ENCODE data around the gene CPA2. TPM values are rescaled to one million over a fixed set of nuclear protein-coding genes. Genes with fewer than 3 reads are reported as not detected.
"Not testable (repeated sequence)": the region's sequence is repeated elsewhere in the genome, so short reads cannot be mapped to it uniquely, and the experiment has no call there.

The CPA2 gene
- total and polyA plus RNA-seq, 7 donors = 0.92 to 3.0 (median 1.6) TPM; not detected in 4

GRCh38 chr7:130304878-130305277 lies 38.2 kb downstream of the CPA2 start:
- H3K27ac ChIP-seq = no peak overlapping the region
- no peak for TF ChIP-seq CTCF (IDR thresholded peaks at IDR 0.05)
- TF ChIP-seq POLR2AphosphoS5 (IDR thresholded peaks at IDR 0.05) = no peak
- TF ChIP-seq POLR2A (IDR thresholded peaks at IDR 0.05) = no peak
- TF ChIP-seq EP300 (IDR thresholded peaks at IDR 0.05) = no peak
- no peaks in the 10 kb centered on the region for H3K4me1 ChIP-seq
- no peaks in the 10 kb centered on the region for H3K9me3 ChIP-seq
- intact Hi-C loops (cut with DNase I) = no loop called here
- 92 to 95% methylated on average over 3 of the region's 3 CpGs for WGBS, 2 donors
- DNase-seq = no peak
- H3K36me3 ChIP-seq = no peaks in the 10 kb centered on the region
- H3K4me3 ChIP-seq = no peak overlapping the region
- no peaks in the 10 kb centered on the region for H3K27me3 ChIP-seq

GRCh38 chr7:130305433-130306042 lies 38.9 kb downstream of the CPA2 start:
- no peak for TF ChIP-seq POLR2A (IDR thresholded peaks at IDR 0.05)
- no peak for TF ChIP-seq CTCF (IDR thresholded peaks at IDR 0.05)
- TF ChIP-seq EP300 (IDR thresholded peaks at IDR 0.05) = no peak
- no peak for DNase-seq
- no peaks in the 10 kb centered on the region for H3K27me3 ChIP-seq
- H3K4me3 ChIP-seq = no peak overlapping the region
- intact Hi-C loops (cut with DNase I) = no loop called here
- no peaks in the 10 kb centered on the region for H3K4me1 ChIP-seq
- no peaks in the 10 kb centered on the region for H3K9me3 ChIP-seq
- no peaks in the 10 kb centered on the region for H3K36me3 ChIP-seq
- no peak overlapping the region for H3K27ac ChIP-seq
- 85% methylated on average over 21 of the region's 21 CpGs for WGBS, 2 donors

- WGBS, 2 donors = 73 to 83% methylated on average over 6 of the region's 6 CpGs
- H3K9me3 ChIP-seq = no peaks in the 10 kb centered on the region
- intact Hi-C loops (cut with DNase I) = no loop called here
Observed at GRCh38 chr7:130309986-130310385, 43.3 kb downstream of the CPA2 start.

GRCh38 chr7:130314305-130314704 lies 47.6 kb downstream of the CPA2 start:
- intact Hi-C loops (cut with DNase I) = no loop called here
- Histone ChIP-seq H3K27me3 (no peaks in the 10 kb centered on the region), H3K4me1 (no peaks in the 10 kb centered on the region), H3K36me3 (no peaks in the 10 kb centered on the region), H3K9me3 (no peaks in the 10 kb centered on the region), H3K4me3 (no peak overlapping the region), H3K27ac (no peak overlapping the region)
- TF ChIP-seq POLR2AphosphoS5 (IDR thresholded peaks at IDR 0.05) (no peak), EP300 (IDR thresholded peaks at IDR 0.05) (no peak), POLR2A (IDR thresholded peaks at IDR 0.05) (no peak), CTCF (IDR thresholded peaks at IDR 0.05) (no peak)
- no peak for DNase-seq
- WGBS, 2 donors = 87 to 91% methylated on average over 6 of the region's 6 CpGs

More at GRCh38 chr7:130309986-130310385, 43.3 kb downstream of the CPA2 start:
- Histone ChIP-seq H3K4me1 (no peaks in the 10 kb centered on the region), H3K4me3 (no peak overlapping the region), H3K27ac (no peak overlapping the region), H3K27me3 (no peaks in the 10 kb centered on the region), H3K36me3 (no peaks in the 10 kb centered on the region)
- TF ChIP-seq POLR2A (IDR thresholded peaks at IDR 0.05) (no peak), EP300 (IDR thresholded peaks at IDR 0.05) (no peak), CTCF (IDR thresholded peaks at IDR 0.05) (no peak), POLR2AphosphoS5 (IDR thresholded peaks at IDR 0.05) (no peak)
- no peak for DNase-seq

- Histone ChIP-seq H3K4me1 (peaks cover 0 to 4% (median 0%) of the 10 kb centered on the region in 4 donors), H3K27ac (no peak overlapping the region), H3K9me3 (no peaks in the 10 kb centered on the region), H3K36me3 (no peaks in the 10 kb centered on the region), H3K27me3 (no peaks in the 10 kb centered on the region), H3K4me3 (no peak overlapping the region)
- TF ChIP-seq EP300 (IDR thresholded peaks at IDR 0.05) (no peak), CTCF (IDR thresholded peaks at IDR 0.05) (no peak), POLR2AphosphoS5 (IDR thresholded peaks at IDR 0.05) (no peak), POLR2A (IDR thresholded peaks at IDR 0.05) (no peak)
- intact Hi-C loops (cut with DNase I) = no loop called here
- no peak for DNase-seq
- WGBS, 2 donors = 95 to 98% methylated on average over 1 of the region's 1 CpG
Observed at GRCh38 chr7:130319541-130319940, 52.9 kb downstream of the CPA2 start.

- intact Hi-C loops (cut with DNase I); H3K9me3 ChIP-seq; H3K4me1 ChIP-seq; H3K27ac ChIP-seq; H3K27me3 ChIP-seq; H3K4me3 ChIP-seq; H3K36me3 ChIP-seq; DNase-seq: not testable (repeated sequence)
- 81 to 87% methylated on average over 3 of the region's 3 CpGs for WGBS, 2 donors
Observed at GRCh38 chr7:130321542-130322229, 55.0 kb downstream of the CPA2 start.

All from sigmoid colon (tissue), 7 donors.